Activated CD4-positive, alpha-beta memory T cell treated with anti-CD3 and anti-CD28 coated beads, Interleukin-2, amount 10 ng/mL, durations not matched to agents 7 days and 5 days (primary cell): ENCODE data around the gene RPS6KA4. TPM values are rescaled to one million over a fixed set of nuclear protein-coding genes. Genes with fewer than 3 reads are reported as not detected.

Experiments used
- total RNA-seq, 2 experiments: library from RNA; stranded (reverse); gene quantifications; one replicate each; pipeline ENCODE4 v1.2.3, GENCODE V29; 2021

Gene RPS6KA4
- total RNA-seq, 2 experiments from 2014 or later, result 40.2 to 43.5 TPM

Other genes with a start within 250 kb of the RPS6KA4 start
- 1 to 10 TPM; 8.8 to 9.1 TPM for gene MACROD1, start 193.0 kb upstream of the RPS6KA4 start, total RNA-seq
- 100 to 1,000 TPM; 258 to 269 TPM for gene STIP1, start 173.0 kb upstream of the RPS6KA4 start, total RNA-seq
- 100 to 1,000 TPM; 195 to 199 TPM for gene FERMT3, start 152.4 kb upstream of the RPS6KA4 start, total RNA-seq
- gene TRPT1, start 133.0 kb upstream of the RPS6KA4 start, total RNA-seq, result 10 to 100 TPM; 34.7 to 35.3 TPM
- gene NUDT22, start 132.9 kb upstream of the RPS6KA4 start, total RNA-seq, result 10 to 100 TPM; 84.8 to 90.6 TPM
- 10 to 100 TPM; 40.8 to 42.0 TPM for gene DNAJC4, start 128.6 kb upstream of the RPS6KA4 start, total RNA-seq
- 10 to 100 TPM; 49.1 to 58.5 TPM for gene VEGFB, start 124.6 kb upstream of the RPS6KA4 start, total RNA-seq
- 10 to 100 TPM; 26.4 to 27.9 TPM for gene FKBP2, start 118.1 kb upstream of the RPS6KA4 start, total RNA-seq
- gene PPP1R14B, start 112.2 kb upstream of the RPS6KA4 start, total RNA-seq, result 100 to 1,000 TPM in 1 of 2 experiments, 10 to 100 TPM in 1; 96.9 to 105 TPM
- gene PLCB3, start 107.6 kb upstream of the RPS6KA4 start, total RNA-seq, result 10 to 100 TPM; 12.5 to 14.0 TPM
- gene BAD, start 74.5 kb upstream of the RPS6KA4 start, total RNA-seq, result 10 to 100 TPM; 36.5 to 39.2 TPM
- 10 to 100 TPM; 31.4 to 37.9 TPM for gene GPR137, start 73.3 kb upstream of the RPS6KA4 start, total RNA-seq
- under 1 TPM in 1 of 2 experiments, not detected in 1; 0.15 TPM for gene KCNK4, start 67.9 kb upstream of the RPS6KA4 start, total RNA-seq
- not detected for gene CATSPERZ, start 58.8 kb upstream of the RPS6KA4 start, total RNA-seq
- gene ESRRA, start 53.6 kb upstream of the RPS6KA4 start, total RNA-seq, result 10 to 100 TPM; 38.5 to 42.2 TPM
- gene TRMT112, start 41.6 kb upstream of the RPS6KA4 start, total RNA-seq, result 100 to 1,000 TPM; 137 to 145 TPM
- gene PRDX5, start 41.0 kb upstream of the RPS6KA4 start, total RNA-seq, result 100 to 1,000 TPM; 137 to 139 TPM
- gene CCDC88B, start 19.0 kb upstream of the RPS6KA4 start, total RNA-seq, result 100 to 1,000 TPM in 1 of 2 experiments, 10 to 100 TPM in 1; 99.1 to 106 TPM
- not detected for gene SLC22A11, start 196.8 kb downstream of the RPS6KA4 start, total RNA-seq
- gene SLC22A12, start 232.1 kb downstream of the RPS6KA4 start, total RNA-seq, result not detected